ENCODE data around the gene CCDC107. TPM values are rescaled to one million over a fixed set of nuclear protein-coding genes. Genes with fewer than 3 reads are reported as not detected.

The CCDC107 gene
- total and polyA plus RNA-seq, 2 of the 13 experiments (the other 11 are each of a cell fraction or from before 2014, with no cell fraction given): 7.1 to 15.2 TPM

DNA sequence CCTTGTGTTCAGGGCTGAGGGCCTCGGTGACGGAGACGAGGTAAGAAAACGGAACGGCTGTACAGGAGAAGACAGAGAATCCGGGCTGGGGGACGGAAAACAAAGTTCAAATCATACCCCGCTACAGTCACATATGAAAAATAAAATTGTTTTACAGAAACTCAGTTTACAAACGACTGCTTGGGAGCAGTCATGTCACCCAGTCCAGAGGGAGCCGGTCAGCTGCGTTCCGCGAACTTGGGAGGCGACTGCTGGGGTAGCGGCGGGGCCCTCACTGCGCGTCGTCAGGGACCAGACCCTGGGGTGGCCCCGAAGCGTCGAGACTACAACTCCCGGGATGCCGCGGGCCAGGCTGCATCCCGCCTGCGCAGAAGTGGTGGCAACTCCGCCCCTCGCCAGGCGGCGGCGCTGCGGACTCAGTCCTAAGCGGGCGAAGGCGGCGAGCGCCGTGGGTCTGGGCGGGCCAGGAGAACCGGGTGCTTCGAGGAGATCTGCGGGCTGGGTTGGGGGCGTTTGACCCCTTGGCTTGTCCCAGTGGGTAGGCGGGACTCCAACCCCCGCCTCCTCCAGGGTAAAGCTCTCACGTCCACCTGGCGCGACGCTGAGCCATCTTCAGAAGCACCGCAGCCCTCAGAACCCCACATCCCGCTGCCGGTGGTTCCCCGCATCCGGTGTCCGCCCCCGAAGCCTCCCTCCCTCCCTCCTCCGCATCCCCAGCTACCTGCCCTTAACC lies 11.4 kb upstream of the CCDC107 start (continued):
- TF ChIP-seq SMAD3 (CRISPR knock-in tag; IDR thresholded peaks at IDR 0.05): peak; percentile 43; the same call in 1 of the 2 replicates
- no peak for TF ChIP-seq ZNF224 (CRISPR knock-in tag; IDR thresholded peaks at IDR 0.05)
- TF ChIP-seq, protein P1, sequence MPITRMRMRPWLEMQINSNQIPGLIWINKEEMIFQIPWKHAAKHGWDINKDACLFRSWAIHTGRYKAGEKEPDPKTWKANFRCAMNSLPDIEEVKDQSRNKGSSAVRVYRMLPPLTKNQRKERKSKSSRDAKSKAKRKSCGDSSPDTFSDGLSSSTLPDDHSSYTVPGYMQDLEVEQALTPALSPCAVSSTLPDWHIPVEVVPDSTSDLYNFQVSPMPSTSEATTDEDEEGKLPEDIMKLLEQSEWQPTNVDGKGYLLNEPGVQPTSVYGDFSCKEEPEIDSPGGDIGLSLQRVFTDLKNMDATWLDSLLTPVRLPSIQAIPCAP (CRISPR knock-in tag; IDR thresholded peaks at IDR 0.05; ENCODE audit: low read depth): no peak
- no peak for TF ChIP-seq ZFP36L1 (CRISPR knock-in tag; IDR thresholded peaks at IDR 0.05)
- TF ChIP-seq ZNF644 (CRISPR knock-in tag; IDR thresholded peaks at IDR 0.05; ENCODE audit: low read depth): no peak
- TF ChIP-seq RFX1 (IDR thresholded peaks at IDR 0.05): no peak
- peak; percentile 55; the same call in 1 of the 2 replicates for TF ChIP-seq ZNF746 (CRISPR knock-in tag; IDR thresholded peaks at IDR 0.05)
- TF ChIP-seq SNAPC2 (CRISPR knock-in tag; IDR thresholded peaks at IDR 0.05): peak; percentile 84; the same call in 1 of the 2 replicates
- 0 out of 2 replicates have a peak, but pooled peaks have one; percentile 22 for TF ChIP-seq SP4 (CRISPR knock-in tag; IDR thresholded peaks at IDR 0.05)
- TF ChIP-seq ZNF446 (CRISPR knock-in tag; IDR thresholded peaks at IDR 0.05): 0 out of 2 replicates have a peak, but pooled peaks have one; percentile 23
- peak; percentile 66 for TF ChIP-seq HDAC1 (CRISPR knock-in tag; IDR thresholded peaks at IDR 0.05)
- peak; percentile 67 for TF ChIP-seq GATAD1 (CRISPR knock-in tag; IDR thresholded peaks at IDR 0.05)
- no peak for TF ChIP-seq RFXANK (CRISPR knock-in tag; IDR thresholded peaks at IDR 0.05)
- peak; percentile 59; the same call in 1 of the 2 replicates for TF ChIP-seq ZNF792 (CRISPR knock-in tag; IDR thresholded peaks at IDR 0.05)
- TF ChIP-seq, protein P2, sequence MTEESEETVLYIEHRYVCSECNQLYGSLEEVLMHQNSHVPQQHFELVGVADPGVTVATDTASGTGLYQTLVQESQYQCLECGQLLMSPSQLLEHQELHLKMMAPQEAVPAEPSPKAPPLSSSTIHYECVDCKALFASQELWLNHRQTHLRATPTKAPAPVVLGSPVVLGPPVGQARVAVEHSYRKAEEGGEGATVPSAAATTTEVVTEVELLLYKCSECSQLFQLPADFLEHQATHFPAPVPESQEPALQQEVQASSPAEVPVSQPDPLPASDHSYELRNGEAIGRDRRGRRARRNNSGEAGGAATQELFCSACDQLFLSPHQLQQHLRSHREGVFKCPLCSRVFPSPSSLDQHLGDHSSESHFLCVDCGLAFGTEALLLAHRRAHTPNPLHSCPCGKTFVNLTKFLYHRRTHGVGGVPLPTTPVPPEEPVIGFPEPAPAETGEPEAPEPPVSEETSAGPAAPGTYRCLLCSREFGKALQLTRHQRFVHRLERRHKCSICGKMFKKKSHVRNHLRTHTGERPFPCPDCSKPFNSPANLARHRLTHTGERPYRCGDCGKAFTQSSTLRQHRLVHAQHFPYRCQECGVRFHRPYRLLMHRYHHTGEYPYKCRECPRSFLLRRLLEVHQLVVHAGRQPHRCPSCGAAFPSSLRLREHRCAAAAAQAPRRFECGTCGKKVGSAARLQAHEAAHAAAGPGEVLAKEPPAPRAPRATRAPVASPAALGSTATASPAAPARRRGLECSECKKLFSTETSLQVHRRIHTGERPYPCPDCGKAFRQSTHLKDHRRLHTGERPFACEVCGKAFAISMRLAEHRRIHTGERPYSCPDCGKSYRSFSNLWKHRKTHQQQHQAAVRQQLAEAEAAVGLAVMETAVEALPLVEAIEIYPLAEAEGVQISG (CRISPR knock-in tag; IDR thresholded peaks at IDR 0.05): peak; percentile 95
- peak; percentile 34 for TF ChIP-seq XRCC5 (optimal IDR thresholded peaks at IDR 0.05; ENCODE audit: low read length)
- no peak for TF ChIP-seq STAT5B (CRISPR knock-in tag; IDR thresholded peaks at IDR 0.05)
- peak; percentile 48 for TF ChIP-seq ZBTB7B (CRISPR knock-in tag; IDR thresholded peaks at IDR 0.05)
- no peak for TF ChIP-seq RFX3 (CRISPR knock-in tag; IDR thresholded peaks at IDR 0.05)
- TF ChIP-seq, protein P3, sequence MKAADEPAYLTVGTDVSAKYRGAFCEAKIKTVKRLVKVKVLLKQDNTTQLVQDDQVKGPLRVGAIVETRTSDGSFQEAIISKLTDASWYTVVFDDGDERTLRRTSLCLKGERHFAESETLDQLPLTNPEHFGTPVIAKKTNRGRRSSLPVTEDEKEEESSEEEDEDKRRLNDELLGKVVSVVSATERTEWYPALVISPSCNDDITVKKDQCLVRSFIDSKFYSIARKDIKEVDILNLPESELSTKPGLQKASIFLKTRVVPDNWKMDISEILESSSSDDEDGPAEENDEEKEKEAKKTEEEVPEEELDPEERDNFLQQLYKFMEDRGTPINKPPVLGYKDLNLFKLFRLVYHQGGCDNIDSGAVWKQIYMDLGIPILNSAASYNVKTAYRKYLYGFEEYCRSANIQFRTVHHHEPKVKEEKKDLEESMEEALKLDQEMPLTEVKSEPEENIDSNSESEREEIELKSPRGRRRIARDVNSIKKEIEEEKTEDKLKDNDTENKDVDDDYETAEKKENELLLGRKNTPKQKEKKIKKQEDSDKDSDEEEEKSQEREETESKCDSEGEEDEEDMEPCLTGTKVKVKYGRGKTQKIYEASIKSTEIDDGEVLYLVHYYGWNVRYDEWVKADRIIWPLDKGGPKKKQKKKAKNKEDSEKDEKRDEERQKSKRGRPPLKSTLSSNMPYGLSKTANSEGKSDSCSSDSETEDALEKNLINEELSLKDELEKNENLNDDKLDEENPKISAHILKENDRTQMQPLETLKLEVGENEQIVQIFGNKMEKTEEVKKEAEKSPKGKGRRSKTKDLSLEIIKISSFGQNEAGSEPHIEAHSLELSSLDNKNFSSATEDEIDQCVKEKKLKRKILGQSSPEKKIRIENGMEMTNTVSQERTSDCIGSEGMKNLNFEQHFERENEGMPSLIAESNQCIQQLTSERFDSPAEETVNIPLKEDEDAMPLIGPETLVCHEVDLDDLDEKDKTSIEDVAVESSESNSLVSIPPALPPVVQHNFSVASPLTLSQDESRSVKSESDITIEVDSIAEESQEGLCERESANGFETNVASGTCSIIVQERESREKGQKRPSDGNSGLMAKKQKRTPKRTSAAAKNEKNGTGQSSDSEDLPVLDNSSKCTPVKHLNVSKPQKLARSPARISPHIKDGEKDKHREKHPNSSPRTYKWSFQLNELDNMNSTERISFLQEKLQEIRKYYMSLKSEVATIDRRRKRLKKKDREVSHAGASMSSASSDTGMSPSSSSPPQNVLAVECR (CRISPR knock-in tag; IDR thresholded peaks at IDR 0.05; ENCODE audit: borderline replicate concordance): peak; percentile 84
- 0 out of 2 replicates have a peak, but pooled peaks have one; percentile 77 for TF ChIP-seq AHR (CRISPR knock-in tag; IDR thresholded peaks at IDR 0.05)
- 0 out of 2 replicates have a peak, but pooled peaks have one; percentile 52 for TF ChIP-seq CREB1 (IDR thresholded peaks at IDR 0.05)
- peak; percentile 56; the same call in 1 of the 2 replicates for TF ChIP-seq CREB1 (CRISPR knock-in tag; IDR thresholded peaks at IDR 0.05)
- peak; percentile 73 for TF ChIP-seq SUZ12 (IDR thresholded peaks at IDR 0.05; ENCODE audit: low read depth, low read length)
- no peak for TF ChIP-seq ATF7 (IDR thresholded peaks at IDR 0.05)
- no peak for TF ChIP-seq ATF7 (CRISPR knock-in tag; IDR thresholded peaks at IDR 0.05)
